Measurements from ENCODE around the gene GRM5.

DNA sequence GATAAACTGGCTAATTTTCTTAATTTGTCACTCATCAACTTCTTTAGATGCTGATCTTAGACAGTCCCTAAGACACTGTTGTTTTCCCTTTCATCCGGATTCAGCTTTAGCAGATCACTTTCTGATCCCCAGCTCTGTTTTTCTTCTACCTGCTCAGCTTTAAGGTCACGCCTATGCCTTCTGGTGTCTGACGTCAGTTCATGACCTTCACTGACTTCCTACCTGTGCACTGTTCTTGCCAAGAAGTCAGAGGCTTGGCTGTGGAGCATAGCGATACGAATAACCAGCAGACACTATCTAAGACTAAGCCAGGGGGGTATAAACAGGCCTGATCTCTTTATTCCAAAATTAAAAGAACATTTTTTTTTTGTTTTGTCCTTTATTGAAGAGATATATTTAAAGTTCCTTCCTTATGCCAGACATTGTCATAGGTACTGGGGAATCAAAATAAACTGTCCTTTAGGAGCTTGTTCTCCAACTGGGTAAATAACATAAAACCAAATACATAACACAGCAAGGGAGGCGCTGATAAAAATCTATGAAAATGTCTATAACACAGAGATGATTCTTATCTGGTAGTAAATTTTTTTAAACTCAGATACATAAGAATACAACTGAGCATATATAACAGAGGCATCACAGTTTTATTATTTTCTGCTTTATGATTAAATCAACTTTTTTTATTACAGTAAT, 376.1 kb downstream of the GRM5 start:
- TF ChIP-seq CTCF (IDR thresholded peaks at IDR 0.05): no peak
- TF ChIP-seq POLR2AphosphoS5 (IDR thresholded peaks at IDR 0.05; ENCODE audit: insufficient read depth in 1 of 2, low read depth in 1 of 2): no peak

Measured in vagina (tissue), 2 donors.